ENCODE measurements around the gene GFRA1.

GRCh38 chr10:116063107-116063506 lies 209.9 kb downstream of the GFRA1 start:
- TF ChIP-seq CTCF (IDR thresholded peaks at IDR 0.05; ENCODE audit: extremely low read depth in 1 of 2, insufficient read depth in 1 of 2, low read depth in 1 of 2, low read length in 2 of 2) = no peak
- no peak for TF ChIP-seq EZH2 (IDR thresholded peaks at IDR 0.05; ENCODE audit: borderline replicate concordance, low read depth, low read length, severe bottlenecking)
- no peak for TF ChIP-seq POLR2AphosphoS5 (IDR thresholded peaks at IDR 0.05; ENCODE audit: insufficient read depth, low read depth, low read length)
- TF ChIP-seq JUN (IDR thresholded peaks at IDR 0.05; ENCODE audit: borderline replicate concordance, insufficient read depth, insufficient read length, low read depth) = no peak
- TF ChIP-seq POLR2A (IDR thresholded peaks at IDR 0.05; ENCODE audit: low read depth, low read length) = no peak
- TF ChIP-seq MAX (IDR thresholded peaks at IDR 0.05; ENCODE audit: insufficient read depth, insufficient read length) = no peak
